Testis (tissue), 5 donors: ENCODE data around the gene RASGRF1. TPM values are rescaled to one million over a fixed set of nuclear protein-coding genes. Genes with fewer than 3 reads are reported as not detected.
A peak's percentile ranks its signal among the peaks of the same experiment; 100 is the strongest.

Experiments
- DNase-seq: peaks from one replicate; pipeline ENCODE4 v3.0.0-alpha.2; 2019
- H3K27ac ChIP-seq, 2 donors: fragments of 200-600 bp; sonication (generic); one replicate each; pipeline ENCODE4 v1.5.1; 2019
- H3K27me3 ChIP-seq: fragments of 200-600 bp; sonication (generic); one replicate; pipeline ENCODE4 v1.5.1; 2019
- H3K36me3 ChIP-seq: fragments of 200-600 bp; sonication (generic); one replicate; pipeline ENCODE4 v1.5.1; 2017; ENCODE audit warnings: low read depth; ENCODE audit errors: missing control alignments
- H3K4me1 ChIP-seq: fragments of 200-600 bp; sonication (generic); one replicate; pipeline ENCODE4 v1.5.1; 2019
- H3K4me3 ChIP-seq, 2 donors: fragments of 200-600 bp; sonication (generic); one replicate each; pipeline ENCODE4 v1.5.1; 2017 to 2019
- H3K9me3 ChIP-seq: fragments of 200-600 bp; sonication (generic); one replicate; pipeline ENCODE4 v1.5.1; 2017
- POLR2A ChIP-seq: fragments of 450-650 bp; IDR thresholded peaks from one replicate; pipeline ENCODE4 v1.6.1; 2017; ENCODE audit warnings: antibody characterized with exemption, mild to moderate bottlenecking, moderate library complexity
- WGBS, 2 donors: methylation state at CpG; one replicate each; pipeline ENCODE4 v1.1.5; 2018; 5-methylcytosine and 5-hydroxymethylcytosine counted together
- intact Hi-C: fragments of 100-400 bp; cut with DNase I; formaldehyde crosslinking; loops from one replicate; pipeline ENCODE4 v1.15.1; 2023; ENCODE audit warnings: low total_unique reads
- long read RNA-seq, 2 donors: transcript quantifications; one replicate each; lab custom pipeline, GENCODE V29; 2026
- polyA plus RNA-seq: library from polyadenylated mRNA; stranded (reverse); fragments of 350-450 nt; fragmentation: Illumina TruSeq; extraction: RNeasy Lipid Tissue Mini Kit (QIAGEN cat#74804); gene quantifications from one replicate; pipeline ENCODE4 v1.2.3, GENCODE V29; 2014; ENCODE audit warnings: low read depth, low replicate concordance; ENCODE audit not compliant: insufficient read depth
- total RNA-seq, 2 donors: library from RNA; depleted of rRNA; stranded (reverse); fragments of >200 nt; gene quantifications; one replicate each; pipeline ENCODE4 v1.2.3, GENCODE V29; 2016
- TF ChIP-seq, protein P1 (sequence below), 3 experiments: fragments of 450-650 bp in 2 of 3; fragments of 200-600 bp in 1 of 3; sonication (generic) in 1 of 3; IDR thresholded peaks; one replicate each; pipeline ENCODE4 v1.5.1; 2016 to 2019; ENCODE audit warnings: antibody characterized with exemption in 3 of 3, mild to moderate bottlenecking in 2 of 3, moderate library complexity in 1 of 3

Gene RASGRF1, protein sequence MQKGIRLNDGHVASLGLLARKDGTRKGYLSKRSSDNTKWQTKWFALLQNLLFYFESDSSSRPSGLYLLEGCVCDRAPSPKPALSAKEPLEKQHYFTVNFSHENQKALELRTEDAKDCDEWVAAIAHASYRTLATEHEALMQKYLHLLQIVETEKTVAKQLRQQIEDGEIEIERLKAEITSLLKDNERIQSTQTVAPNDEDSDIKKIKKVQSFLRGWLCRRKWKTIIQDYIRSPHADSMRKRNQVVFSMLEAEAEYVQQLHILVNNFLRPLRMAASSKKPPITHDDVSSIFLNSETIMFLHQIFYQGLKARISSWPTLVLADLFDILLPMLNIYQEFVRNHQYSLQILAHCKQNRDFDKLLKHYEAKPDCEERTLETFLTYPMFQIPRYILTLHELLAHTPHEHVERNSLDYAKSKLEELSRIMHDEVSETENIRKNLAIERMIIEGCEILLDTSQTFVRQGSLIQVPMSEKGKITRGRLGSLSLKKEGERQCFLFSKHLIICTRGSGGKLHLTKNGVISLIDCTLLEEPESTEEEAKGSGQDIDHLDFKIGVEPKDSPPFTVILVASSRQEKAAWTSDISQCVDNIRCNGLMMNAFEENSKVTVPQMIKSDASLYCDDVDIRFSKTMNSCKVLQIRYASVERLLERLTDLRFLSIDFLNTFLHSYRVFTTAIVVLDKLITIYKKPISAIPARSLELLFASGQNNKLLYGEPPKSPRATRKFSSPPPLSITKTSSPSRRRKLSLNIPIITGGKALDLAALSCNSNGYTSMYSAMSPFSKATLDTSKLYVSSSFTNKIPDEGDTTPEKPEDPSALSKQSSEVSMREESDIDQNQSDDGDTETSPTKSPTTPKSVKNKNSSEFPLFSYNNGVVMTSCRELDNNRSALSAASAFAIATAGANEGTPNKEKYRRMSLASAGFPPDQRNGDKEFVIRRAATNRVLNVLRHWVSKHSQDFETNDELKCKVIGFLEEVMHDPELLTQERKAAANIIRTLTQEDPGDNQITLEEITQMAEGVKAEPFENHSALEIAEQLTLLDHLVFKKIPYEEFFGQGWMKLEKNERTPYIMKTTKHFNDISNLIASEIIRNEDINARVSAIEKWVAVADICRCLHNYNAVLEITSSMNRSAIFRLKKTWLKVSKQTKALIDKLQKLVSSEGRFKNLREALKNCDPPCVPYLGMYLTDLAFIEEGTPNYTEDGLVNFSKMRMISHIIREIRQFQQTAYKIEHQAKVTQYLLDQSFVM (N-terminal part only)
- total RNA-seq = 1 to 10 TPM; 2.6 to 3.1 TPM
- polyA plus RNA-seq = 3.3 TPM
- long read RNA-seq, donor 1 = 0 reads
- long read RNA-seq, donor 2 = 0 reads

DNA sequence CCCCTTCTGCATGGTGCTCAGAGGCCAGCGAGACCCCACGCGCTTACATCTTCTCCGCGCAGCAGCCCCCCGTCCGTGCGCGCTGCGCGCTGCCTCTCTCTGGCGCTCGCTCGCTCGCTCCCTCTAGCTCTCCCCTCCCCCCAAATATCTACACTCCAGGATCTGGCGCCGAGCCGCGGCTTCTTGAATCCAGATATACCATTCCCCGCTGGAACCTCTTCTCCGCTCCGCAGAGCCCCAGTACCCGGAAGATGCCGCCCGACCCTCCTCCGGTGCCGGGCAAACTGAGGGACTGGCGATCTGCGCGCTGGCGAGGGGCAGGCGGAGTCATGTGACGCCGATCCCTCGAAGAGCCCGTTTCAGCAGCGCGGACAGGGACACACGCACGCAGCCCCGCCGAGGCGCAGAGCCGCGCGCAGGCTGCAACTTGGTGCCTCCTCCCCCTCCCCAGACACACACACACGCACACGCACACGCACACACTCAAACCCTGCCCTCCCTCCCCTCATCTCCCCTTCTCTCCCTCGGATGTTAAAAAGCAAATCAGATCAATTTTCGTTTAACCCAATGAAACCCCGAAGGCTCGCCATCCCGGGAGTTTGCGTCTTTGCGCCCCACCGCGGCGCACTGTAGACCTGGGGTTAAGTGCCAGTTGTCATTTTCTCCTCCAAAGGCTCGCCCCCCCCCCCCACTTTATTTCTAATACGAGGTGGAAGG lies at the start of gene RASGRF1:
TSS of gene RASGRF1 (minus strand) at position 294 of the 717 bp plus-strand sequence. CDS start at position 12, 282 bp downstream.
- intact Hi-C loops = no loop called here
- H3K4me1 ChIP-seq = peaks cover 10% of the 10 kb centered on the region
- no peaks in the 10 kb centered on the region for H3K27me3 ChIP-seq
- no peak for TF ChIP-seq POLR2A
- TF ChIP-seq, protein P1, sequence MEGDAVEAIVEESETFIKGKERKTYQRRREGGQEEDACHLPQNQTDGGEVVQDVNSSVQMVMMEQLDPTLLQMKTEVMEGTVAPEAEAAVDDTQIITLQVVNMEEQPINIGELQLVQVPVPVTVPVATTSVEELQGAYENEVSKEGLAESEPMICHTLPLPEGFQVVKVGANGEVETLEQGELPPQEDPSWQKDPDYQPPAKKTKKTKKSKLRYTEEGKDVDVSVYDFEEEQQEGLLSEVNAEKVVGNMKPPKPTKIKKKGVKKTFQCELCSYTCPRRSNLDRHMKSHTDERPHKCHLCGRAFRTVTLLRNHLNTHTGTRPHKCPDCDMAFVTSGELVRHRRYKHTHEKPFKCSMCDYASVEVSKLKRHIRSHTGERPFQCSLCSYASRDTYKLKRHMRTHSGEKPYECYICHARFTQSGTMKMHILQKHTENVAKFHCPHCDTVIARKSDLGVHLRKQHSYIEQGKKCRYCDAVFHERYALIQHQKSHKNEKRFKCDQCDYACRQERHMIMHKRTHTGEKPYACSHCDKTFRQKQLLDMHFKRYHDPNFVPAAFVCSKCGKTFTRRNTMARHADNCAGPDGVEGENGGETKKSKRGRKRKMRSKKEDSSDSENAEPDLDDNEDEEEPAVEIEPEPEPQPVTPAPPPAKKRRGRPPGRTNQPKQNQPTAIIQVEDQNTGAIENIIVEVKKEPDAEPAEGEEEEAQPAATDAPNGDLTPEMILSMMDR (IDR thresholded peaks at IDR 0.05) = no peak
- DNase-seq = peak; percentile 21
- 1 to 2% methylated on average over 43 to 55 of the region's 61 CpGs for WGBS, 2 donors
- no peaks in the 10 kb centered on the region for H3K9me3 ChIP-seq
- H3K36me3 ChIP-seq = no peaks in the 10 kb centered on the region
- peak within 1 kb of the TSS; percentile 32 to 45 for H3K4me3 ChIP-seq
- no peak within 1 kb of the TSS for H3K27ac ChIP-seq

DNA sequence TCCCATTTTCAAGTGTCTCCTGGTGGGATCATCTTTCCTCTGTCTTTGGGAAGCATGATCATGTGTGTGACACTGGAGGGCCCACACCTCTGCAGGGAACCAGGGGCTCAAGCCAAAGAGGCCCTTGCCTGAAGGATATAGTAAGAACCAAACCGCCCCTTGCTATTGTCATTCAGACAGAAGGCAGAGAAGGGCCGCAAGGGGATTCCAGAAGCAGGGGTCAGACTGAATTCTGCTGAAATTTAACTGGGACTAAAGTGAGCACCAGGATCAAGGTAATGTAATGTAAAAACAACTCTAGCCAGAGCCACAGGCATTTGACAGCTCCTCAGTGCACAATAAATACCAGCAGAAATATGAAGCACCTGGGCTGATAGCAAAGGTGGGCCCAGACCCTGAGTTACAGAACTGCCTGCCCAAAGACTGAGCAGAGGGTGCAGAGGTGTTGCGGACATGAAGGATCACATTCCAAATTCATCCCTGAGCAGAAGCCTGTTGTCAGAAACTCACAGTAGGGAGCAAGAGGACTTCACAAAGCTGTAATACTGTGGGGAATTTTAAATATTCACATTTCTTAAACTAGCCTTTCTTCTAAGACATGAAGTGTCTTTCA lies 46.0 kb upstream of the RASGRF1 start:
- 87 to 90% methylated on average over 3 of the region's 3 CpGs for WGBS, 2 donors
- Histone ChIP-seq H3K36me3 (no peaks in the 10 kb centered on the region), H3K27ac (no peak overlapping the region), H3K27me3 (no peaks in the 10 kb centered on the region), H3K9me3 (no peaks in the 10 kb centered on the region), H3K4me1 (no peaks in the 10 kb centered on the region), H3K4me3 (no peak overlapping the region)
- TF ChIP-seq, protein P1 (IDR thresholded peaks at IDR 0.05) = no peak
- TF ChIP-seq POLR2A = no peak
- DNase-seq = no peak
- intact Hi-C loops = no loop called here

DNA sequence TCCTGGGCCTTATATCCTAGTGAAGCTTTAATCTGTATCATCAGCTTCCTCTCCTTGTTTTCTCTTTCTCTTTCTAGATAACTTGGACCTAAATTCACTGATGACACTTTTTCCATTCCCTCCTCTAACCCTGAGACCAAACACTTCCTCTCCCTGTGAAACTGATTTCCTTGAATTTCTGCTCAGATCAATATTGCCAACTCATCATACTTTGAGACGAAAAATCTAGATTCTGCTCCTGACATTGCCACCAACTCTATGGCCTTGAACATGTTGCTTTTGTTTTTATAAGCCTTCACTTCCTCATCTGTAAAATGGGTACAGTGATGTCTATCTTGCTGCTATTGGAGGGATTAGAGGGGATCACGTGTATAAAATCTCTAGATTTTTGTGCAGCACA lies 42.7 kb upstream of the RASGRF1 start:
- 89 to 90% methylated on average over 2 of the region's 2 CpGs for WGBS, 2 donors
- Histone ChIP-seq H3K4me1 (no peaks in the 10 kb centered on the region), H3K36me3 (no peaks in the 10 kb centered on the region), H3K27ac (no peak overlapping the region), H3K4me3 (no peak overlapping the region), H3K9me3 (no peaks in the 10 kb centered on the region), H3K27me3 (no peaks in the 10 kb centered on the region)
- intact Hi-C loops = no loop called here
- no peak for TF ChIP-seq POLR2A
- TF ChIP-seq, protein P1 (IDR thresholded peaks at IDR 0.05) = no peak
- DNase-seq = no peak

DNA sequence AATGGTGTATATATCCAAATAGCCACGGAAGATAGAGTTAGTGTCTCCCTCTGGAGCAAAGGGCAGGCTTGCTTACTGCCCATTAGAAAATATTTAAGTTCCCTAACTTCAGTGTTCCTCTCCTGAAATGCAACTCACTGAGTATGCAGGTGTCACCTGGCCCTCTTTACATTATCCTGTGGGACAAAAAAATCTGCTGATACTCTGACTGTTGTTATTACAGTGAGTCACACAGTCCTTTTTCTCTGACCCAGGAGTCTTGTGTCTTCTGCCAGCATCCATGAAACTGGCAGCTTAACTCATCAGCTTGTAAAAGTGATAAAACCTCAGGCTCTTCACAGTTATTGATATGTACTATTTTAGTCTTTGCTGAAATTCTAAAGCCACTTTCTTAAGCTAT lies 42.2 kb upstream of the RASGRF1 start:
- H3K36me3 ChIP-seq = no peaks in the 10 kb centered on the region
- 67 to 80% methylated on average over 1 of the region's 1 CpG for WGBS, 2 donors
- intact Hi-C loops = no loop called here

More for the DNA sequence above, 42.2 kb upstream of the RASGRF1 start:
- no peaks in the 10 kb centered on the region for H3K27me3 ChIP-seq
- TF ChIP-seq POLR2A = no peak
- TF ChIP-seq, protein P1 (IDR thresholded peaks at IDR 0.05) = no peak
- no peak overlapping the region for H3K4me3 ChIP-seq
- no peaks in the 10 kb centered on the region for H3K4me1 ChIP-seq
- no peak for DNase-seq
- H3K9me3 ChIP-seq = no peaks in the 10 kb centered on the region
- no peak overlapping the region for H3K27ac ChIP-seq
